ENCODE results near the gene FCN2.

The FCN2 gene

GRCh38 chr9:134879664-134880483 is 736 bp upstream of the FCN2 start:
- Histone ChIP-seq H3K4me3 (ENCODE audit: low read depth in 1 of 2, low read length in 1 of 2) (no peak overlapping the region), H3K27ac (no peak overlapping the region), H3K4me1 (ENCODE audit: control insufficient read depth in 1 of 2, insufficient read depth in 1 of 2, low read depth in 1 of 2, low read length in 1 of 2) (peaks cover 6% of the 10 kb centered on the region in 2 experiments), H3K36me3 (no peaks in the 10 kb centered on the region), H3K27me3 (peaks cover 5% of the 10 kb centered on the region), H3K9me3 (no peaks in the 10 kb centered on the region)
- no peak for TF ChIP-seq CTCF (IDR thresholded peaks at IDR 0.05)

DNA sequence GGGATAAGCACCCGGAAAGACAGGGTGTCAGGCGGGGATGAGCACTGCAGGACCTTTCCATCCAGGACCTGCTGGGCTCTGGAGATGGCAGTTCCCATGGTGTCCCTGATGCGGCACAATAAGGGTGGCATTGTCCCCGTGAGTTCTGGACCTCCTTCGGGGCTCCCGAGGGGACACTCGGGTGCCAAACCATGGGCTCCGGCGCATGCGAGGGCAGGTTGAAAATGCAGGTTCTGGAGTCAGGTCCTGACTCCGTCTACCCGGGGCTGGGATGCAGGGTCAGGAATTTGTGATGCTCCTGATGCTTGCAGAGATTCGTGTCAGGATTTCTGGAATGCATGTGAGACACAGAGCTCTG is 682 bp downstream of the FCN2 start:
- Histone ChIP-seq H3K4me1 (ENCODE audit: control insufficient read depth in 1 of 2, insufficient read depth in 1 of 2, low read depth in 1 of 2, low read length in 1 of 2) (no peaks in the 10 kb centered on the region), H3K9me3 (no peaks in the 10 kb centered on the region)
- no peak for TF ChIP-seq CTCF (IDR thresholded peaks at IDR 0.05)

GRCh38 chr9:134882204-134882785 is 1.7 kb downstream of the FCN2 start:
- Histone ChIP-seq H3K4me1 (ENCODE audit: control insufficient read depth in 1 of 2, insufficient read depth in 1 of 2, low read depth in 1 of 2, low read length in 1 of 2) (no peaks in the 10 kb centered on the region), H3K27me3 (peaks cover 8% of the 10 kb centered on the region), H3K9me3 (no peaks in the 10 kb centered on the region), H3K36me3 (no peaks in the 10 kb centered on the region), H3K27ac (no peak overlapping the region), H3K4me3 (ENCODE audit: low read depth in 1 of 2, low read length in 1 of 2) (no peak overlapping the region)
- TF ChIP-seq CTCF (IDR thresholded peaks at IDR 0.05), result no peak

More for the DNA sequence above, 682 bp downstream of the FCN2 start:
- Histone ChIP-seq H3K27ac (no peak overlapping the region), H3K27me3 (peaks cover 5% of the 10 kb centered on the region), H3K4me3 (ENCODE audit: low read depth in 1 of 2, low read length in 1 of 2) (no peak overlapping the region), H3K36me3 (no peaks in the 10 kb centered on the region)

DNA sequence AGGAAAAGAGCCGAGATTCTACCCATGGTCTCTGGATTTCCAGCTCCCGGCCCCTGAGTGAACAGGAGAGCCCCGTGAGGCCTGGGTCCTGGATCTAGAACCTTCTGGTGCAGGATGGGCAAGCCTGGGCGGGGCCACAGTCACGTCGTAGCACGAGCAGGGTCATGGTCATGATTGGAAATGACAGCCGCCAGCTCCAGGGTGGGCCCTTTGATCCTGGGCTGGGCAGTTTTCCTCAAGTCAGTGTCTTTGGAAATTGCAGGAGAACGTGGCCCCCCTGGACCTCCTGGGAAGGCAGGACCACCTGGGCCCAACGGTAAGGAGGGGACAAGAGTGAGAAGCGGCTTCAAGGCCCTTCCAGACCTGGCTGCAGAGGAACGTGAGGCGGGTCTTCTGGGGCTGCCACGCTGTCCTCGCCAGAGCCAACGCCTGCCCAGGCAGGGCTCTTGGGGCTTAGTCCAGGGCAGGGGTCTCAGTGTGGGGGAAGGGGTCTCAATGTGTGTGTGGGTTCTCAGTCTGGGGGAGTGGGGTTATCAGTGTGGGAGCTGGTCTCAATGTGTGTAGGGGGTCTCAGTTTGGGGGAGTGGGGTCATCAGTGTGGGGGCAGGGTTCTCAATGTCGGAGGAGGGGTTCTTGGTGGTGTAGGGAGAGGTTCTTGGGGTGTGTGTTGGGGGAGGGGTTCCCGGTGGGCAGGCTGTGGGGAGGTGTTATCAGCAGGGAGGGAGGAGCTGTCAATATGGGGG is 2.6 kb downstream of the FCN2 start:
- no peaks in the 10 kb centered on the region for H3K36me3 ChIP-seq
- no peak overlapping the region for H3K27ac ChIP-seq
- H3K27me3 ChIP-seq, result peaks cover 17% of the 10 kb centered on the region
- no peak overlapping the region for H3K4me3 ChIP-seq (ENCODE audit: low read depth in 1 of 2, low read length in 1 of 2)
- no peak for TF ChIP-seq CTCF (IDR thresholded peaks at IDR 0.05)
- no peaks in the 10 kb centered on the region for H3K9me3 ChIP-seq
- no peaks in the 10 kb centered on the region for H3K4me1 ChIP-seq (ENCODE audit: control insufficient read depth in 1 of 2, insufficient read depth in 1 of 2, low read depth in 1 of 2, low read length in 1 of 2)

DNA sequence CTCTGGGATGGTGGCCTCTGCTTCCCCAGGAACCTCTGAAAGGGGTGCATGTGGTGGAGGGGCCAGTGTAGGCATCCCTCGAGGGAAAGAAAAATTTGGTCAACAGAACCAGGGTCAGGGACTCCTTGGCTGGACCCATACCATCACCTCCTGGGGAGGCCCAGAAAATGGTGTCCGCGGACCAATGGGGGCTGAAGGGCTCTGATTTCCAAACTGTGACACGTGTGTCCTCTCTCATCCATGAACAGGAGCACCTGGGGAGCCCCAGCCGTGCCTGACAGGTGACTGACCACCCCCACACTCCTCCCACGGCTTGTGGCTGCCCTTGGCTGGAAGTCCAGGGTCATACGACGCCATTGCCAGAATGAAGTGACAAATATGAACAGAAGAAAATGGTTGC is 3.9 kb downstream of the FCN2 start:
- peaks cover 23% of the 10 kb centered on the region for H3K27me3 ChIP-seq
- no peak overlapping the region for H3K4me3 ChIP-seq (ENCODE audit: low read depth in 1 of 2, low read length in 1 of 2)
- H3K36me3 ChIP-seq, result no peaks in the 10 kb centered on the region
- H3K27ac ChIP-seq, result no peak overlapping the region
- no peaks in the 10 kb centered on the region for H3K4me1 ChIP-seq (ENCODE audit: control insufficient read depth in 1 of 2, insufficient read depth in 1 of 2, low read depth in 1 of 2, low read length in 1 of 2)
- TF ChIP-seq CTCF (IDR thresholded peaks at IDR 0.05), result no peak
- no peaks in the 10 kb centered on the region for H3K9me3 ChIP-seq
